ENCODE measurements around the gene BIRC3.

GRCh38 chr11:102343809-102344208 is 26.5 kb downstream of the BIRC3 start:
- TF ChIP-seq CTCF (IDR thresholded peaks at IDR 0.05) (no peak), EZH2 (IDR thresholded peaks at IDR 0.05; ENCODE audit: borderline replicate concordance, insufficient read depth, low read depth, low read length, poor library complexity, severe bottlenecking) (no peak)

All from B cell (primary cell).